SK-N-SH treated with all-trans-retinoic acid at 6 μM for 48 hours (cell line): Measurements from ENCODE around the gene ADRA1B.

Source experiments
- ATAC-seq: fragments of 200-7000 bp; cut with Tn5 transposase; 3 replicates; pipeline ENCODE4 v1.9.1; 2020; ENCODE audit warnings: mild to moderate bottlenecking, moderate library complexity
- ARNTL ChIP-seq: fragments of 450-650 bp; formaldehyde crosslinking; IDR thresholded peaks from 2 replicates; pipeline ENCODE4 v1.5.0; 2020; ENCODE audit warnings: low read depth, mild to moderate bottlenecking, moderate library complexity, borderline replicate concordance
- CSDC2 ChIP-seq: fragments of 250-450 bp; sonication (Bioruptor Pico); IDR thresholded peaks from 2 replicates; pipeline ENCODE4 v1.5.0; 2020; ENCODE audit warnings: mild to moderate bottlenecking, moderate library complexity
- GLIS3 ChIP-seq: fragments of 250-450 bp; sonication (Bioruptor Pico); IDR thresholded peaks from 2 replicates; pipeline ENCODE4 v1.5.0; 2020; ENCODE audit warnings: mild to moderate bottlenecking, moderate library complexity
- ISL1 ChIP-seq: fragments of 250-450 bp; sonication (Bioruptor Pico); IDR thresholded peaks from 2 replicates; pipeline ENCODE4 v2.1.2; 2022; ENCODE audit warnings: mild to moderate bottlenecking, moderate library complexity
- OSR1 ChIP-seq: fragments of 250-450 bp; sonication (Bioruptor Pico); IDR thresholded peaks from 2 replicates; pipeline ENCODE4 v1.8.0; 2022; ENCODE audit warnings: moderate library complexity, mild to moderate bottlenecking, inconsistent platforms
- PPARA ChIP-seq: fragments of 250-450 bp; sonication (Bioruptor Pico); IDR thresholded peaks from 2 replicates; pipeline ENCODE4 v1.5.0; 2020; ENCODE audit warnings: mild to moderate bottlenecking, borderline replicate concordance
- RARB ChIP-seq: fragments of 250-450 bp; sonication (Bioruptor Pico); IDR thresholded peaks from 2 replicates; pipeline ENCODE4 v1.8.0; 2021; ENCODE audit warnings: mild to moderate bottlenecking, moderate library complexity
- SNAI2 ChIP-seq: fragments of 250-450 bp; sonication (Bioruptor Pico); IDR thresholded peaks from 2 replicates; pipeline ENCODE4 v1.5.0; 2020; ENCODE audit warnings: mild to moderate bottlenecking, moderate library complexity
- TCF4 ChIP-seq: fragments of 250-450 bp; sonication (Bioruptor Pico); IDR thresholded peaks from 2 replicates; pipeline ENCODE4 v1.8.0; 2021; ENCODE audit warnings: mild to moderate bottlenecking, moderate library complexity, borderline replicate concordance
- TOX ChIP-seq: fragments of 250-450 bp; sonication (Bioruptor Pico); IDR thresholded peaks from 2 replicates; pipeline ENCODE4 v1.8.0; 2021; ENCODE audit warnings: mild to moderate bottlenecking, moderate library complexity, borderline replicate concordance
- ZFP3 ChIP-seq: fragments of 250-450 bp; sonication (Bioruptor Pico); IDR thresholded peaks from 2 replicates; pipeline ENCODE4 v1.5.0; 2020; ENCODE audit warnings: mild to moderate bottlenecking, moderate library complexity
- ZFP30 ChIP-seq: fragments of 450-650 bp; formaldehyde crosslinking; IDR thresholded peaks from 2 replicates; pipeline ENCODE4 v1.5.0; 2022; ENCODE audit warnings: mild to moderate bottlenecking, moderate library complexity
- ZNF565 ChIP-seq: fragments of 450-650 bp; formaldehyde crosslinking; conservative IDR thresholded peaks from 2 replicates; pipeline ENCODE4 v1.5.0; 2020; ENCODE audit warnings: low read depth, mild to moderate bottlenecking, moderate library complexity
- ZNF70 ChIP-seq: fragments of 450-650 bp; formaldehyde crosslinking; IDR thresholded peaks from 2 replicates; pipeline ENCODE4 v1.5.0; 2020; ENCODE audit warnings: mild to moderate bottlenecking, moderate library complexity
- ZNF8 ChIP-seq: fragments of 450-650 bp; formaldehyde crosslinking; IDR thresholded peaks from 2 replicates; pipeline ENCODE4 v1.5.0; 2020; ENCODE audit warnings: mild to moderate bottlenecking, moderate library complexity
- TF ChIP-seq, protein P1 (sequence below): fragments of 250-450 bp; sonication (Bioruptor Pico); IDR thresholded peaks from 2 replicates; pipeline ENCODE4 v1.8.0; 2020; ENCODE audit warnings: mild to moderate bottlenecking, moderate library complexity, borderline replicate concordance
- TF ChIP-seq, protein P2 (sequence below): fragments of 250-450 bp; sonication (Bioruptor Pico); IDR thresholded peaks from 2 replicates; pipeline ENCODE4 v1.5.1; 2021; ENCODE audit warnings: mild to moderate bottlenecking, moderate library complexity
- TF ChIP-seq, protein P3 (sequence below): fragments of 250-450 bp; sonication (Bioruptor Pico); IDR thresholded peaks from 2 replicates; pipeline ENCODE4 v1.5.0; 2020; ENCODE audit warnings: mild to moderate bottlenecking, moderate library complexity
- TF ChIP-seq, protein P4 (sequence below): fragments of 250-450 bp; sonication (Bioruptor Pico); IDR thresholded peaks from 2 replicates; pipeline ENCODE4 v1.8.0; 2021; ENCODE audit warnings: low read depth, mild to moderate bottlenecking, moderate library complexity, borderline replicate concordance

Gene ADRA1B

DNA sequence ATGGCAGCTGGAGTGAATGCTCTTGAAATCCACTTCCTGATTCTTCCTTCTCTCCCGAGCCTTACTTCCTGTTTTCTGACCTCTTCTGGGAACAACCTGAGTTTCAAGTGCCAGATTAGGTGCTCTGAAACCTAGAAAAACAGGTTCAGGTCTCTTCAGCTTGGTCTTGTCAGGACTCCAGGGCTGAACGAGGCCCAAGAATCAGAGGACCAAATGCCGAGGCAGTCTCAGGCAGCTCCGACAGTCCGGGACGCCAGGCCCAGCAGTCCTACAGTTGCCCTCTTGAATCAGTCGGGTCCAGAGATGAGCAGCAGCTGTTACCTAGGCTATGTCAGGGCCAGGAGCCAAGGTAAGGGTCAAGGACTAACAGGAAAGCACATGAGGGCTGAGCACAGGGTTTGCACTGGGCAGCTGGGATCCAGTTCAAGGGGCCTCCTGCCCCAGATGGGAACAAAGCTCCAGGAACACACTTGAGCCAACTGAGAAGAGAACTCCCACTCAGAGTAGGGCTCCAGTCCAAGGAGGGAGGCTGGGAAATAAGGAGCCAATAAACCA, 38.3 kb upstream of the ADRA1B start (continued):
- TF ChIP-seq, protein P1, sequence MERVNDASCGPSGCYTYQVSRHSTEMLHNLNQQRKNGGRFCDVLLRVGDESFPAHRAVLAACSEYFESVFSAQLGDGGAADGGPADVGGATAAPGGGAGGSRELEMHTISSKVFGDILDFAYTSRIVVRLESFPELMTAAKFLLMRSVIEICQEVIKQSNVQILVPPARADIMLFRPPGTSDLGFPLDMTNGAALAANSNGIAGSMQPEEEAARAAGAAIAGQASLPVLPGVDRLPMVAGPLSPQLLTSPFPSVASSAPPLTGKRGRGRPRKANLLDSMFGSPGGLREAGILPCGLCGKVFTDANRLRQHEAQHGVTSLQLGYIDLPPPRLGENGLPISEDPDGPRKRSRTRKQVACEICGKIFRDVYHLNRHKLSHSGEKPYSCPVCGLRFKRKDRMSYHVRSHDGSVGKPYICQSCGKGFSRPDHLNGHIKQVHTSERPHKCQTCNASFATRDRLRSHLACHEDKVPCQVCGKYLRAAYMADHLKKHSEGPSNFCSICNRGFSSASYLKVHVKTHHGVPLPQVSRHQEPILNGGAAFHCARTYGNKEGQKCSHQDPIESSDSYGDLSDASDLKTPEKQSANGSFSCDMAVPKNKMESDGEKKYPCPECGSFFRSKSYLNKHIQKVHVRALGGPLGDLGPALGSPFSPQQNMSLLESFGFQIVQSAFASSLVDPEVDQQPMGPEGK (CRISPR knock-in tag) = no peak

DNA sequence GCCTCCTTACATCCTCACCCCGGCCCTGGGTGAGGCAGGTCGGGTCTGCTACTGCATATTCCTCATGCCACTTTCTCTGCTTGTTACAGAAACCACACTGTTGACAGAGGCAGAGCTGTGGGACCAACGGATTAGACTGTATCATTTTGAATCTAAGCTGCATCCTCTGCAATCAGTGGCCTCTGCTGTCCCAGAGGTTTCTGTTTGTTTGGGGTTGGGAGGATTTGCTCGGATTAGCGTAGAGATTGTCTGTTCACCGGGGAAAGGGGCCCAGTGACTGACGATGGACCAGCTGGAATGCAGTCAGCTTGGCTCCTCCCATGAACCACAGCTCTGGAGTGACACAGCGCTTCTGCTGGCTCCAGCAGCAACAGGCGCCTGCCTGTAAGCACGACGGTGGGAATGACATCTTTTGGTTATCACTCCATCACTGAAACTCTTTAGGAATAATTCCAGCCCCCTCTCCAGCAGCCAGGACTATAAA, 37.3 kb upstream of the ADRA1B start:
- no peak for TF ChIP-seq TCF4 (CRISPR knock-in tag)
- TF ChIP-seq ZNF565 = no peak
- TF ChIP-seq ZFP30 = no peak
- no peak for TF ChIP-seq RARB (CRISPR knock-in tag)
- TF ChIP-seq ARNTL (CRISPR knock-in tag) = no peak
- peak; percentile 27; the same call in 1 of the 2 replicates for TF ChIP-seq ZFP3
- TF ChIP-seq GLIS3 (CRISPR knock-in tag) = no peak
- TF ChIP-seq, protein P2, sequence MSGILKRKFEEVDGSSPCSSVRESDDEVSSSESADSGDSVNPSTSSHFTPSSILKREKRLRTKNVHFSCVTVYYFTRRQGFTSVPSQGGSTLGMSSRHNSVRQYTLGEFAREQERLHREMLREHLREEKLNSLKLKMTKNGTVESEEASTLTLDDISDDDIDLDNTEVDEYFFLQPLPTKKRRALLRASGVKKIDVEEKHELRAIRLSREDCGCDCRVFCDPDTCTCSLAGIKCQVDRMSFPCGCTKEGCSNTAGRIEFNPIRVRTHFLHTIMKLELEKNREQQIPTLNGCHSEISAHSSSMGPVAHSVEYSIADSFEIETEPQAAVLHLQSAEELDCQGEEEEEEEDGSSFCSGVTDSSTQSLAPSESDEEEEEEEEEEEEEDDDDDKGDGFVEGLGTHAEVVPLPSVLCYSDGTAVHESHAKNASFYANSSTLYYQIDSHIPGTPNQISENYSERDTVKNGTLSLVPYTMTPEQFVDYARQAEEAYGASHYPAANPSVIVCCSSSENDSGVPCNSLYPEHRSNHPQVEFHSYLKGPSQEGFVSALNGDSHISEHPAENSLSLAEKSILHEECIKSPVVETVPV = no peak
- peak; percentile 93 for ATAC-seq

DNA sequence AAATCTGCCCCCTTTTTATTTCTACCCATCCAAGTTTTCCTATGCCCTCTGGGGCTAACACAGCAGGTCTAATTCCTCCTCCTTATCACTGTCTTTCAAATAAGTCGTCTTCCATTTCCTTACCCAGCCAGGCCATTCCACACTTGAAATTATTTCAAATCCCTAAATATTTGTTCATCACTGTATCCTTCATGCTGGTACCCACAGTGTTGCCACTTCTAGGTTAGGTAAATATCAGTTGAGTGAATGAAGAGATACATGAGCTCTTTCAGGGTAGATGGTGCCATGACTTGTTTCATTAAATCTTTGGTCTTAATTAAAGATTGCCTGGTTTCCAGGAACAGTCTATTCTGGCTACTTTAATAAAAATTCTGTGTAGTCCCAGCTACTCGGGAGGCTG, 35.6 kb upstream of the ADRA1B start:
- TF ChIP-seq ISL1 (CRISPR knock-in tag) = no peak
- TF ChIP-seq ZFP30 = no peak
- no peak for TF ChIP-seq RARB (CRISPR knock-in tag)
- no peak for TF ChIP-seq TCF4 (CRISPR knock-in tag)
- no peak for TF ChIP-seq SNAI2 (CRISPR knock-in tag)
- no peak for TF ChIP-seq CSDC2 (CRISPR knock-in tag)
- TF ChIP-seq, all 23 proteins: peak for 0
- ATAC-seq = no peak

DNA sequence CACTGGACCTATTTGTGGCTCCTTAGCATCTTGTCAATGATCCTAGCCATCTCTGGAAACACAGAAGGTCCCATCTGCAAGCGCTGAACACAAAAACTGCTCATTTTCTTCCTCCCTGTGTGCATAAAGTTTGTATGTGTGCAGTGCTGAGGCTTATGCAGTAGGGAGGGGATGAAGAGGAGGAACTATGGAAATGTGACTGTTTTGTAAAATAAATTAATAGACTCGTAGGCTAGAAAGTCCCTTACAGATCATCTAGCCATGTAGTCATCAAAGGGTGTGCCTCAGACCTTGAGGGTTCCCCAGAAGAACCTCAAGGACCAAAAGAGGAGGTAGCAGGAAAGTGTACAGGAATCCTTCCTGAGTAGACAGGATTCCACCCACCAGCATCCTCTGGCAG, 34.3 kb upstream of the ADRA1B start:
- TF ChIP-seq SNAI2 (CRISPR knock-in tag) = no peak
- no peak for TF ChIP-seq ISL1 (CRISPR knock-in tag)
- TF ChIP-seq RARB (CRISPR knock-in tag) = no peak
- no peak for TF ChIP-seq PPARA (CRISPR knock-in tag)
- TF ChIP-seq CSDC2 (CRISPR knock-in tag) = no peak
- TF ChIP-seq TOX (CRISPR knock-in tag) = no peak
- no peak for TF ChIP-seq GLIS3 (CRISPR knock-in tag)
- TF ChIP-seq ZNF565 = no peak
- no peak for TF ChIP-seq ARNTL (CRISPR knock-in tag)
- TF ChIP-seq OSR1 = no peak
- TF ChIP-seq, protein P3, sequence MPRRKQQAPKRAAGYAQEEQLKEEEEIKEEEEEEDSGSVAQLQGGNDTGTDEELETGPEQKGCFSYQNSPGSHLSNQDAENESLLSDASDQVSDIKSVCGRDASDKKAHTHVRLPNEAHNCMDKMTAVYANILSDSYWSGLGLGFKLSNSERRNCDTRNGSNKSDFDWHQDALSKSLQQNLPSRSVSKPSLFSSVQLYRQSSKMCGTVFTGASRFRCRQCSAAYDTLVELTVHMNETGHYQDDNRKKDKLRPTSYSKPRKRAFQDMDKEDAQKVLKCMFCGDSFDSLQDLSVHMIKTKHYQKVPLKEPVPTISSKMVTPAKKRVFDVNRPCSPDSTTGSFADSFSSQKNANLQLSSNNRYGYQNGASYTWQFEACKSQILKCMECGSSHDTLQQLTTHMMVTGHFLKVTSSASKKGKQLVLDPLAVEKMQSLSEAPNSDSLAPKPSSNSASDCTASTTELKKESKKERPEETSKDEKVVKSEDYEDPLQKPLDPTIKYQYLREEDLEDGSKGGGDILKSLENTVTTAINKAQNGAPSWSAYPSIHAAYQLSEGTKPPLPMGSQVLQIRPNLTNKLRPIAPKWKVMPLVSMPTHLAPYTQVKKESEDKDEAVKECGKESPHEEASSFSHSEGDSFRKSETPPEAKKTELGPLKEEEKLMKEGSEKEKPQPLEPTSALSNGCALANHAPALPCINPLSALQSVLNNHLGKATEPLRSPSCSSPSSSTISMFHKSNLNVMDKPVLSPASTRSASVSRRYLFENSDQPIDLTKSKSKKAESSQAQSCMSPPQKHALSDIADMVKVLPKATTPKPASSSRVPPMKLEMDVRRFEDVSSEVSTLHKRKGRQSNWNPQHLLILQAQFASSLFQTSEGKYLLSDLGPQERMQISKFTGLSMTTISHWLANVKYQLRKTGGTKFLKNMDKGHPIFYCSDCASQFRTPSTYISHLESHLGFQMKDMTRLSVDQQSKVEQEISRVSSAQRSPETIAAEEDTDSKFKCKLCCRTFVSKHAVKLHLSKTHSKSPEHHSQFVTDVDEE (CRISPR knock-in tag) = no peak
- TF ChIP-seq, protein P1 (CRISPR knock-in tag) = no peak
- TF ChIP-seq ZNF8 = no peak
- no peak for TF ChIP-seq ZNF70 (CRISPR knock-in tag)
- ATAC-seq = no peak

DNA sequence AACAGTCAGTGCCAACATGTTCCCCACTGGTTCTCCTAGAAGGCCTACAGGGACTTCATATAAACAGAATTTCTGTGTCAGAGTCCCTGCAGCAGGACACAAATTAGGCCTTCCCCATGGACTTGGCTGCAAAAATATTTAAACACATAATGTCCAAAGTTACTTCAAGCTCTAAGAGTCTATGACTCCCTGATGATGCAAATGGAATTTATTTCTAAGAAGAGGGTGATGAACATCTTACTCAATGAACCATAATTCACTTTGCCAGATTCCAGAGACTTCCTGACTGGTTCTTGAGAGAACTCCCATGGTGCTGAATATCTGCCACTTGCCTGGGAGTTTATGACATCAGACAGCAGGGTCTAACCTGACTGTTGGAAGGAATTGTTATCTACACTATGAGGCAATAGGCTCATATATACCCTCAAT, 32.7 kb upstream of the ADRA1B start:
- ATAC-seq = peak; percentile 21; the same call in 2 of the 3 replicates
- TF ChIP-seq, protein P4, sequence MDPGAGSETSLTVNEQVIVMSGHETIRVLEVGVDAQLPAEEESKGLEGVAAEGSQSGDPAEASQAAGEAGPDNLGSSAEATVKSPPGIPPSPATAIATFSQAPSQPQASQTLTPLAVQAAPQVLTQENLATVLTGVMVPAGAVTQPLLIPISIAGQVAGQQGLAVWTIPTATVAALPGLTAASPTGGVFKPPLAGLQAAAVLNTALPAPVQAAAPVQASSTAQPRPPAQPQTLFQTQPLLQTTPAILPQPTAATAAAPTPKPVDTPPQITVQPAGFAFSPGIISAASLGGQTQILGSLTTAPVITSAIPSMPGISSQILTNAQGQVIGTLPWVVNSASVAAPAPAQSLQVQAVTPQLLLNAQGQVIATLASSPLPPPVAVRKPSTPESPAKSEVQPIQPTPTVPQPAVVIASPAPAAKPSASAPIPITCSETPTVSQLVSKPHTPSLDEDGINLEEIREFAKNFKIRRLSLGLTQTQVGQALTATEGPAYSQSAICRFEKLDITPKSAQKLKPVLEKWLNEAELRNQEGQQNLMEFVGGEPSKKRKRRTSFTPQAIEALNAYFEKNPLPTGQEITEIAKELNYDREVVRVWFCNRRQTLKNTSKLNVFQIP (CRISPR knock-in tag) = no peak
- TF ChIP-seq TCF4 (CRISPR knock-in tag) (no peak), CSDC2 (CRISPR knock-in tag) (no peak), ZNF8 (no peak)
